GM23248 (cell line): ENCODE results near the gene GRAP2. TPM values are rescaled to one million over a fixed set of nuclear protein-coding genes. Genes with fewer than 3 reads are reported as not detected.
"Not testable (repeated sequence)": the region's sequence is repeated elsewhere in the genome, so short reads cannot be mapped to it uniquely, and the experiment has no call there.

Experiments used
- DNase-seq: peaks from one replicate; pipeline ENCODE4 v3.0.0-alpha.2; 2015
- H2AFZ ChIP-seq: fragments of 200-600 bp; sonication (generic); 2 replicates; pipeline ENCODE4 v1.6.1; 2016; ENCODE audit warnings: antibody characterized with exemption
- H3F3A ChIP-seq: fragments of 200-600 bp; sonication (generic); 2 replicates; pipeline ENCODE4 v1.6.1; 2016; ENCODE audit warnings: mild to moderate bottlenecking, antibody characterized with exemption, mixed run types; ENCODE audit not compliant: insufficient read depth
- H3K27ac ChIP-seq: fragments of 200-600 bp; sonication (generic); 2 replicates; pipeline ENCODE4 v1.5.1; 2016; ENCODE audit warnings: mild to moderate bottlenecking
- H3K27me3 ChIP-seq: fragments of 200-600 bp; sonication (generic); replicated peaks from 2 replicates; pipeline ENCODE4 v1.6.1; 2016; ENCODE audit warnings: mild to moderate bottlenecking; ENCODE audit not compliant: insufficient read depth
- H3K36me3 ChIP-seq: fragments of 200-600 bp; sonication (generic); 2 replicates; pipeline ENCODE4 v1.6.1; 2016; ENCODE audit warnings: low read depth, mild to moderate bottlenecking
- H3K4me1 ChIP-seq: fragments of 200-600 bp; sonication (generic); 2 replicates; pipeline ENCODE4 v1.6.1; 2016; ENCODE audit warnings: mild to moderate bottlenecking; ENCODE audit not compliant: insufficient read depth
- H3K4me2 ChIP-seq: fragments of 200-600 bp; sonication (generic); one replicate; pipeline ENCODE4 v1.6.1; 2016; ENCODE audit warnings: mild to moderate bottlenecking; ENCODE audit not compliant: unreplicated experiment
- H3K4me3 ChIP-seq: fragments of 200-600 bp; sonication (generic); 2 replicates; pipeline ENCODE4 v1.5.1; 2016; ENCODE audit warnings: mild to moderate bottlenecking
- H3K79me2 ChIP-seq: fragments of 200-600 bp; sonication (generic); 2 replicates; pipeline ENCODE4 v1.6.1; 2016; ENCODE audit warnings: mild to moderate bottlenecking; ENCODE audit not compliant: insufficient read depth
- H3K9ac ChIP-seq: fragments of 200-600 bp; sonication (generic); 2 replicates; pipeline ENCODE4 v1.6.1; 2016; ENCODE audit warnings: mild to moderate bottlenecking
- H3K9me2 ChIP-seq: fragments of 200-600 bp; sonication (generic); 2 replicates; pipeline ENCODE4 v1.6.1; 2016; ENCODE audit warnings: mixed run types, mild to moderate bottlenecking, moderate library complexity; ENCODE audit not compliant: insufficient read depth
- H3K9me3 ChIP-seq: fragments of 200-600 bp; sonication (generic); one replicate; pipeline ENCODE4 v1.6.1; 2017; ENCODE audit warnings: low read depth
- H4K20me1 ChIP-seq: fragments of 200-600 bp; sonication (generic); 2 replicates; pipeline ENCODE4 v1.6.0; 2016; ENCODE audit not compliant: insufficient read depth
- EZH2 ChIP-seq: fragments of 200-600 bp; sonication (generic); IDR thresholded peaks from 2 replicates; pipeline ENCODE4 v1.6.1; 2018; ENCODE audit warnings: antibody characterized with exemption, mild to moderate bottlenecking; ENCODE audit not compliant: insufficient read depth, poor library complexity, severe bottlenecking
- EZH2phosphoT487 ChIP-seq: fragments of 200-600 bp; sonication (generic); IDR thresholded peaks from 2 replicates; pipeline ENCODE4 v1.6.1; 2018; ENCODE audit warnings: antibody characterized with exemption, moderate library complexity, mild to moderate bottlenecking, low read depth; ENCODE audit not compliant: insufficient read depth
- WGBS, 2 experiments: methylation state at CpG; one replicate each; pipeline ENCODE4 v1.1.6; 2015 to 2017; ENCODE audit warnings: low lambda C conversion rate in 2 of 2, low coverage in 1 of 2; ENCODE audit errors: missing lambda C conversion rate in 2 of 2; 5-methylcytosine and 5-hydroxymethylcytosine counted together
- in situ Hi-C: fragments of 300-500 bp; cut with MboI; formaldehyde crosslinking; loops from 2 replicates; pipeline ENCODE4 v1.15.0; 2020
- polyA plus RNA-seq: library from polyadenylated mRNA; unstranded; fragments of >200 nt; fragmentation: Nextera tagmentation; extraction: Ambion mirVana; gene quantifications from 2 replicates; pipeline ENCODE4 v1.2.1, GENCODE V29; 2016
- total RNA-seq: library from RNA; depleted of rRNA; stranded (reverse); fragments of >200 nt; shearing (Covaris generic); gene quantifications from 2 replicates; pipeline ENCODE4 v1.2.3, GENCODE V29; 2014

The GRAP2 gene
- total and polyA plus RNA-seq, 2 experiments from 2014 or later = not detected

DNA sequence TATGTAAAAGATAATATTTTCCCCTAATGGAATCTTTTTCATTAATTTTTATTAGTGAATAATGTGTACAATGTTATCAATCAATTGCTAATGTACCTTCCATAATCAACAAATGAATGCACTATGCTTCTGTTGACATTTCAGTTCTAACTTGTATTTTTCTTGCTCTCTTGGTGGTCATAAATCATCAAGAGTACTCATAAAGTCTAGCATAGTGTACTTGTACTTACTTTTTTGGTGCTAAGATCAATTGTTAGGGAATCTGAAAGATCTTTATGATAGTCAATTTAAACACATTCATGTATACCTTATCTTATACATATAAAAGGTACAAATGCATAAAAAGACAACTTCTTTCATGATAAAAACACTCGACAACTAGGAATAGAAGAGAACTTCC is 17.8 kb upstream of the GRAP2 start:
- no peaks in the 10 kb centered on the region for H3K9me3 ChIP-seq
- H2AFZ ChIP-seq = no peak overlapping the region
- H3K9ac ChIP-seq = no peak overlapping the region
- no peak overlapping the region for H3K27ac ChIP-seq
- H3K79me2 ChIP-seq = no peaks in the 10 kb centered on the region
- no peak overlapping the region for H3K4me2 ChIP-seq
- no peaks in the 10 kb centered on the region for H3K9me2 ChIP-seq
- H3K36me3 ChIP-seq = no peaks in the 10 kb centered on the region
- in situ Hi-C loops = no loop called here
- TF ChIP-seq EZH2phosphoT487 = no peak
- TF ChIP-seq EZH2 = no peak
- H4K20me1 ChIP-seq = no peaks in the 10 kb centered on the region
- DNase-seq = no peak
- peaks cover 29% of the 10 kb centered on the region for H3K27me3 ChIP-seq
- WGBS, 2 experiments = 79 to 83% methylated on average over 1 of the region's 1 CpG
- no peaks in the 10 kb centered on the region for H3F3A ChIP-seq
- H3K4me1 ChIP-seq = no peaks in the 10 kb centered on the region
- no peak overlapping the region for H3K4me3 ChIP-seq

DNA sequence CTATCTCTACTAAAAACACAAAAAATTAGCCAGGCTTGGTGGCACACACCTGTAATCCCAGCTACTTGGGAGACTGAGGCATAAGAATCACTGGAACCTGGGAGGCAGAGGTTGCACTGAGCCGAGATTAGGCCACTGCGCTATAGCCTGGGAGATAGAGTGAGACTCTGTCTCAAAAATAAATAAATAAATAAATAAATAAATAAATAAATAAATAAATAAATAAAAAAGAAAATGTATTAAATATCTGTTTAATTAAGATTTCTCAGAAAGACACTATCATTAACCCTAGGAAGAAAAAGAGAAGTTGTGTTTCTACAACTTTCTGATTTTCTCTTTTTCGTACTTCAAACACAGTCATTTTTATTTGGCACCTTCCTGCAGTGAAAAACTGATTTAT is 11.0 kb upstream of the GRAP2 start:
- H3K27ac ChIP-seq, H3K4me1 ChIP-seq, DNase-seq, H3F3A ChIP-seq, H3K36me3 ChIP-seq, H2AFZ ChIP-seq, H3K27me3 ChIP-seq, in situ Hi-C loops, H3K4me3 ChIP-seq, H3K9me3 ChIP-seq, H4K20me1 ChIP-seq, H3K79me2 ChIP-seq, H3K9me2 ChIP-seq, H3K9ac ChIP-seq, H3K4me2 ChIP-seq: not testable (repeated sequence)
- 61 to 68% methylated on average over 3 of the region's 3 CpGs for WGBS, 2 experiments

DNA sequence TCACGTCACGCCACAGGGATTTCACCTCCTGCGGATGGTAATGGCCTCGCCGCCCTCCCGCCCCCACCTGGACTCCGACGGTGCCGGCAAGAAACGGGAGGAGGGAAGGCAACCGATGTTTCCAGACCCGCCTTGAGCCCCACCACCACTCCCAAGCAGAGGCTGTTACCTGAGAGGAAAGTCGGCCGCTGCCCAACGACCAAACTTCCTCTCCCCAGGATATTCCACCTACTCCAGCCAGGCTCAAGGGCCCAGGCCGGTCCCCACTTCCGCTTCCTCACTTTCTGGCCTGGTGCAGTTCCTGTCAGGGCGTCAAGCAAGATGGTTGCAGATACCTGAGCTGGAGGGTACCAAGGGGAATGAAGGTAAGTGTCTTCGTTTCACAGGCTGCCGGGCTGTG is 7.4 kb upstream of the GRAP2 start, which contains the start of gene ENTHD1:
TSS of gene ENTHD1 (minus strand) at position 235 of the 400 bp plus-strand sequence. CDS start 6,012 bp downstream, outside the sequence.
- Histone ChIP-seq H3K4me3 (no peak within 1 kb of the TSS), H3K4me2 (no peak within 1 kb of the TSS), H3F3A (no peaks in the 10 kb centered on the region), H2AFZ (no peak within 1 kb of the TSS), H3K79me2 (no peaks in the 10 kb centered on the region), H3K9me2 (no peaks in the 10 kb centered on the region), H3K27ac (no peak within 1 kb of the TSS), H3K36me3 (no peaks in the 10 kb centered on the region), H3K9ac (no peak within 1 kb of the TSS), H3K9me3 (no peaks in the 10 kb centered on the region), H3K4me1 (no peaks in the 10 kb centered on the region), H4K20me1 (no peaks in the 10 kb centered on the region), H3K27me3 (peaks cover 24% of the 10 kb centered on the region; the same call in 1 of the 2 replicates)
- no peak for DNase-seq
- in situ Hi-C loops = no loop called here
- 41 to 51% methylated on average over 11 to 20 of the region's 20 CpGs for WGBS, 2 experiments
- TF ChIP-seq EZH2phosphoT487 (no peak), EZH2 (no peak)

DNA sequence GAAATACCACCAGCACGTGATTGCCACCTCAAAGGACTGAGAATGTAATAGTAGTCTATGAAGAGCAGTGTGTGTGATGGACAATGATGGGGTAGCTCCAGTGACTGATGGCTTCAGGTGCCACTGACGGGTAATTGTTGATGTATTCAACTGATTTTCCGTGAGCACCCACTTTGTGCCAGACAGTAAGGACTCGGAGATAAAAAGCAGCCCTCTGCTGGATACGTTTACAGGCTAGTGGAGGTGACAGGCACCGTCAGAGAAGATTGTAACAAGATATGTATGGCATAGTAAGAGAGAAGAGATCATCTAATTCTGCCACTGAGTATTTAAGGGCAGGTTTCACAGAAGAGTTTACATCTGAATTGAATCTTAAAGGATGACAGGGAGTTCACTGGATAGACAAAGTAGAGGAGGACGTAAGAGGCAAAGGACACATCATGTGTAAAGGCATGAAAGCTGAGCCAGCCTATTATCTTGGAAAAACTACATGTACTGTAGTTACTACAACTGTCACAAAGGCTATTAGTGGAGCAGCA is 6.3 kb upstream of the GRAP2 start:
- Histone ChIP-seq H3K9me3 (no peaks in the 10 kb centered on the region), H3K4me3 (no peak overlapping the region), H3K9ac (no peak overlapping the region), H3K27me3 (peaks cover 32% of the 10 kb centered on the region; the same call in 1 of the 2 replicates), H3K9me2 (no peaks in the 10 kb centered on the region), H3K36me3 (no peaks in the 10 kb centered on the region), H3K4me2 (no peak overlapping the region), H3K27ac (no peak overlapping the region), H4K20me1 (no peaks in the 10 kb centered on the region), H3K79me2 (no peaks in the 10 kb centered on the region), H3F3A (no peaks in the 10 kb centered on the region), H3K4me1 (no peaks in the 10 kb centered on the region), H2AFZ (no peak overlapping the region)
- in situ Hi-C loops = no loop called here
- TF ChIP-seq EZH2 = no peak
- no peak for TF ChIP-seq EZH2phosphoT487
- 9 to 10% methylated on average over 7 of the region's 7 CpGs for WGBS, 2 experiments
- DNase-seq = no peak

DNA sequence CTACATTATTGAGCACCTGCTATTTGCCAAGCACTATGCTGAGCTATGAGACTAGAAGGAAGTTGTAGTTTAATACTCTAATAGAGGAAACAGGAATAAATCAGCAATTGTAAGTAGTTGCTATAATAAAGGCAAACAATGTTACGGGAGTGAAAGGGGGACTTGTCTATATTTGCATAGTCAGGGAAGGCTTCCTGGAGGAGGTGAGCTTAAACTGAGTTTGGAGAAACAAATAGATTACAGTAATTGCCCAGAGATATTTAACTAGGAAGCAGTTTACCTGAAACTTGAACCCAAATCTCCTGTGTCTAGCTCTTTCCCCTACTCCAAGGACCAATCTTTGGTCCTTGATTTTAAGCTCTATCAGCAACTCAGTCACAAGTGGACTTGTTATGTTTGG is 5.2 kb upstream of the GRAP2 start:
- Histone ChIP-seq H4K20me1 (no peaks in the 10 kb centered on the region), H2AFZ (no peak overlapping the region), H3K4me1 (no peaks in the 10 kb centered on the region), H3K27ac (no peak overlapping the region), H3K9ac (no peak overlapping the region), H3F3A (no peaks in the 10 kb centered on the region), H3K4me3 (no peak overlapping the region), H3K27me3 (peaks cover 40% of the 10 kb centered on the region), H3K4me2 (no peak overlapping the region), H3K36me3 (no peaks in the 10 kb centered on the region), H3K9me2 (no peaks in the 10 kb centered on the region), H3K9me3 (no peaks in the 10 kb centered on the region), H3K79me2 (no peaks in the 10 kb centered on the region)
- in situ Hi-C loops = no loop called here
- no peak for TF ChIP-seq EZH2phosphoT487
- DNase-seq = no peak
- 35 to 45% methylated on average over 1 of the region's 1 CpG for WGBS, 2 experiments
